Type B pancreatic cell (in vitro differentiated cells): ENCODE data around the gene BCAR1. TPM values are rescaled to one million over a fixed set of nuclear protein-coding genes. Genes with fewer than 3 reads are reported as not detected.

Experiments used
- DNase-seq: peaks from one replicate; pipeline ENCODE4 v3.0.0; 2021; ENCODE audit warnings: mixed read lengths; ENCODE audit not compliant: unreplicated experiment; ENCODE audit errors: extremely low spot score
- H3K27ac Mint-ChIP-seq: 2 replicates; pipeline ENCODE4 v1.8.0; 2021; ENCODE audit warnings: mild to moderate bottlenecking, mixed read lengths
- H3K27me3 Mint-ChIP-seq: 2 replicates; pipeline ENCODE4 v1.8.0; 2021; ENCODE audit warnings: mixed read lengths
- H3K36me3 Mint-ChIP-seq: 2 replicates; pipeline ENCODE4 v1.8.0; 2021; ENCODE audit warnings: mixed read lengths
- H3K4me1 Mint-ChIP-seq: one replicate; pipeline ENCODE4 v1.8.0; 2021; ENCODE audit warnings: mixed read lengths; ENCODE audit not compliant: unreplicated experiment
- H3K4me3 Mint-ChIP-seq: 2 replicates; pipeline ENCODE4 v1.8.0; 2021; ENCODE audit warnings: mild to moderate bottlenecking, mixed read lengths
- H3K9me3 Mint-ChIP-seq: 2 replicates; pipeline ENCODE4 v1.8.0; 2021; ENCODE audit warnings: mixed read lengths
- total RNA-seq: library from RNA; stranded (reverse); gene quantifications from 2 replicates; pipeline ENCODE4 v1.2.1, GENCODE V29; 2021; ENCODE audit warnings: low replicate concordance
- TF ChIP-seq, protein P1 (sequence below): fragments of 200-600 bp; sonication (generic); conservative IDR thresholded peaks from 2 replicates; pipeline ENCODE4 v1.5.0; 2021; ENCODE audit warnings: antibody characterized with exemption, mild to moderate bottlenecking

The BCAR1 gene
- total RNA-seq, 1 donor from 2014 or later: 73.0 TPM

DNA sequence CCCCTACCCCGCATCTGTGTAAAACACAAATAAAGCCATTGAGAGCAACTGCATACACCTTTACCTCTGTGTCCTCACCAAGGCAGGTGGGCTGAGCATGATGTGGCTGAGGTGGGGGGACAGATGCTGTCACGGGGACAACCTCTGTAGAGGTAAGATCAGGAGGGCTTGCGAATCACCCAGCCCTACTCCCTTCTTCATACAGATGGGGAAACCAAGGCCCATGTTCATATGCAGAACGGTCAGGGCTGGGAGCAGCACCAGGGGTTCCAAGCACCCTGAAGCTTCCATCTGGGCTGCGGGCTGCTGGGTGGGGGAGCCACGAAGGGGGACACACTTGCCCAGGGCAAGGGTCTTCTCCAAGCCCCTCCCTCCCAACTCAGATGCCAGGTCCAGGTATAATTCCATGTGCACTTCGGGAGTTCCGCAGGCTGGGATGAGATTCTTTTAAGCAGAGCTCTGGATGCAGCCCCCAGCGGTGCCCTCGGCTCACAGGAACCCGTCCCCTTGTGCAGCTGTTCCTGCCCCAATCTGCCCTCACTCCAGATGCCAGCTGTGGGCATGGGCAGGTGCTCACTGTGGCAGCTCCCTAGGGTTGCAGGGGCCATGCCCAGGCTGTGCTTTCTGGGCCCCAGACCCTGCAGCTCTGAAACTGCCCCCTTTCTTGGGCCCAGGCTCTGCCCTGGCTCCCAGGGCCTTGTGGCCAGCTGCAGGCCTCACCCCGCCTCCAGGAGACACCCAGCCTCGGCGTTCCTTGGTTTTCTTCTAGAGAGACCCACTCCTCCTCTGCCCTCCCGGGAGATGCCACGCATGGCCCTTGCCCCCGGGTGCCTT lies 23.1 kb downstream of the BCAR1 start:
- H3K4me1 Mint-ChIP-seq: no peaks in the 10 kb centered on the region
- H3K27ac Mint-ChIP-seq: no peak overlapping the region
- TF ChIP-seq, protein P1, sequence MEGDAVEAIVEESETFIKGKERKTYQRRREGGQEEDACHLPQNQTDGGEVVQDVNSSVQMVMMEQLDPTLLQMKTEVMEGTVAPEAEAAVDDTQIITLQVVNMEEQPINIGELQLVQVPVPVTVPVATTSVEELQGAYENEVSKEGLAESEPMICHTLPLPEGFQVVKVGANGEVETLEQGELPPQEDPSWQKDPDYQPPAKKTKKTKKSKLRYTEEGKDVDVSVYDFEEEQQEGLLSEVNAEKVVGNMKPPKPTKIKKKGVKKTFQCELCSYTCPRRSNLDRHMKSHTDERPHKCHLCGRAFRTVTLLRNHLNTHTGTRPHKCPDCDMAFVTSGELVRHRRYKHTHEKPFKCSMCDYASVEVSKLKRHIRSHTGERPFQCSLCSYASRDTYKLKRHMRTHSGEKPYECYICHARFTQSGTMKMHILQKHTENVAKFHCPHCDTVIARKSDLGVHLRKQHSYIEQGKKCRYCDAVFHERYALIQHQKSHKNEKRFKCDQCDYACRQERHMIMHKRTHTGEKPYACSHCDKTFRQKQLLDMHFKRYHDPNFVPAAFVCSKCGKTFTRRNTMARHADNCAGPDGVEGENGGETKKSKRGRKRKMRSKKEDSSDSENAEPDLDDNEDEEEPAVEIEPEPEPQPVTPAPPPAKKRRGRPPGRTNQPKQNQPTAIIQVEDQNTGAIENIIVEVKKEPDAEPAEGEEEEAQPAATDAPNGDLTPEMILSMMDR: no peak
- no peaks in the 10 kb centered on the region for H3K9me3 Mint-ChIP-seq
- H3K36me3 Mint-ChIP-seq: peaks cover 7% of the 10 kb centered on the region
- DNase-seq: no peak
- H3K27me3 Mint-ChIP-seq: no peaks in the 10 kb centered on the region
- no peak overlapping the region for H3K4me3 Mint-ChIP-seq

DNA sequence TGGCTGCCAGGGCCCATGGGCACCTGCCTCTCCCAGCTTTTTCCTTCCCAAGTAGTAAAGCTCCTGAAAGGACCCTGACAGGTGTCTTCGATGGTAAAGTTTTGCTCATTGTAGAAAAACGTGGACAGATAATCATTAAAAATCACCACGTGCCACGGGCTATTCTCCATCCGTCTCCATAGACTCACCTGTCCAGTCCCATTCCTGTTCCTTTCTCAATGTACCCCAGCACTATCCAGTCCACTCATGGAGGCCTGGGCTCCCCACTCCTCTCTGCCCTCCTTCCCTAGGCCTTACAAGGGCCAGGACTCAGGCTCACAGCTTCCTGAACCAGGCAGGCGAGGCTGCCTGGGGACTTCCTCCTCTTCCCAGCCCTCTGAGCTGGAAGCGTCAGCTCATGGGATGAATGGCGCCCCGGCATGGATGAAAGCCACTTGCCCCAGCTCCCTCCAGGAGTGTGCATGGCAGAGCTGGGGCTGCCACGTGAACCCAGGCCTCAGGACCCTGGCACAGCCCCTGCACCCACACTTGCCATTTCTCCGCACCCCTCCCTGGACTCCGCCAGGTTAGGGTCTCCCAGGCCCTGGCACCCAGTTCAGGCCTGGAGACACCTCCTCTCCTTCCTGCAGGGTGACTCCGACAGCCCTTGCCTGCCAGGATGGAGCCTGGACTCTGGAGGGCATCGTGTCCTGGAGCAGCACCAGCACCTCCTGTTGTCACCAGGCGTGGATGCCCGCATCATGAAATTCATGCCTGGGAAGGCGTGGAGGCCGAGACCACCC lies 23.9 kb downstream of the BCAR1 start:
- DNase-seq: no peak
- Mint-ChIP-seq H3K27me3 (no peaks in the 10 kb centered on the region), H3K4me3 (no peak overlapping the region), H3K4me1 (no peaks in the 10 kb centered on the region), H3K27ac (peak overlapping the region; percentile 69), H3K9me3 (no peaks in the 10 kb centered on the region), H3K36me3 (peaks cover 4% of the 10 kb centered on the region)
- TF ChIP-seq, protein P1: no peak

DNA sequence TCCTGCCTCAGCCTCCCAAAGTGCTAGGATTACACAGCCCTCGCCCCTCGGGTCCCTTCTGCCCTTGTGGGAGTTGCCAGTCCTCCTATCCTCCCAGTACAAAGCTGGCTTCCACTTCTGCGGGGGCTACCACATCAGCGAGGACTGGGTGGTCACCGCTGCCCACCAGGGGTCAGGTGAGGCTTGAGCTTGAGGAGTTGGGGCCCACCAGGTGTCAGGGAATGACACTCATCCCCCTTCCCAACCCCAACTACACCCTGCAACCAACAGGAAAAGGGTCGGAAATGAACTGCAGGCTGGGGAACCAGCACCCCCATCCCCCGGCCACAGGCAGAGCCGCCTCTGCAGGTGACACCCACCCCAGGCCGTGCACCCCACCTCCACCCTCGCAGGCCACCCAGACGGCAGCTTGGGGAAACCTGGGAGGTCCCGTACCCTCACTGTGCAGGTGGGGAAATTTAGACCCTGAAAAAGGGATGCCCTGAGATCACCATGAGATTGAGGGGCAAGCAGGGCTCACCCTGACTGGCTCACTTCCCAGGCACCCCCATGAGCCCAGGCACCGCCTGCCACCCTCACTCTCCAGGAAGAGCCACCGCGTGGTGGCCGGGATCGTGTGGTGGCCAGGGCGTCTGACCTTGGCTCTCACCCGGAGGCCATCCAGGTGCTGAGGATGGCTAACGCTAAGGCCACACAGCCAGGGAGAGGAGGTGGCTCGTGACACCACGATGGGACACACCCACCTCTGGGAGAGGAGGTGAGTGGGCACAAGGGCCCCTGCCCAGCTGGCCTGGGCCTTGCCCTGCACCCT lies 24.7 kb downstream of the BCAR1 start:
- TF ChIP-seq, protein P1: no peak
- Mint-ChIP-seq H3K4me3 (no peak overlapping the region), H3K4me1 (no peaks in the 10 kb centered on the region), H3K9me3 (no peaks in the 10 kb centered on the region), H3K27ac (no peak overlapping the region), H3K36me3 (peaks cover 4% of the 10 kb centered on the region), H3K27me3 (no peaks in the 10 kb centered on the region)
- peak; percentile 67 for DNase-seq

DNA sequence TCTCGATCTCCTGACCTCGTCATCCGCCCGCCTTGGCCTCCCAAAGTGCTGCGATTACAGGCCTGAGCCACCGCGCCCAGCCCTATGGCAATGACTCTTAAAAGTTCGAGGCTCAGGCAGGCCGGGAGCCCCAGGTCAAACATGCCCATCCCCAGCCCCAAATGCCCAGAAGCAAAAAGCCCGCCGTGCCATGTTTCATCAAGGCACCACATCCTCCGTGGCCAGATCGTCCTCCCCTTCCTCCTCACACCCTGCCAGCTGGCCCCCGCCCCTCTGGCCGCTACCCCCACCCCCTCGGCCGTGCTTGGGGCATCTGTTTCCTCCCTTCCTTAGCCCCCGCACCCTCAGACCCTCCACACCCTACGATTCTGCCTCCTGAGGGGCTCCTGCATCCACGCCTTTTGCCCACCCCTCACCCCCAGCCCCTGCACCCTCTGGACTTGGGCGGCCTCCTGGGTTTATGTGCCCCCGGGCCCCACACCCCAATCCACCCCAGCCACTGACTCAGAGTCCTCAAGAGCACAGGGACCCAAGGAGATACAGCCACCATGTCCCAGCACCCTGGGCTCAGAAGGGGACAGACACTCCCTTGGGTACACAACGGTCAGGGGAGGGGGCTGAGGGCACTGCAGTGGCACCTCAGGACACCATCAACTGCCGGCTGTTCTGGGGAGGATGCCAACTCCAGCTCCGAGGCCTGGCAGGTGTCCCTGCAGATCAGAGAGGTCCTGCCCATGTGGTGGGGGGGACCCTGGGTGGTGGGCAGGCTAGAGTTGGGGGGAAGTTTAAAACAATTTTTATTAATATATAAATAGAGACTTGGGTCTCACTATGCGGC lies 25.5 kb downstream of the BCAR1 start:
- DNase-seq: no peak
- no peak overlapping the region for H3K27ac Mint-ChIP-seq
- TF ChIP-seq, protein P1: no peak
- no peak overlapping the region for H3K4me3 Mint-ChIP-seq
- H3K9me3 Mint-ChIP-seq: no peaks in the 10 kb centered on the region
- H3K4me1 Mint-ChIP-seq: no peaks in the 10 kb centered on the region
- peaks cover 4% of the 10 kb centered on the region for H3K36me3 Mint-ChIP-seq
- no peaks in the 10 kb centered on the region for H3K27me3 Mint-ChIP-seq

DNA sequence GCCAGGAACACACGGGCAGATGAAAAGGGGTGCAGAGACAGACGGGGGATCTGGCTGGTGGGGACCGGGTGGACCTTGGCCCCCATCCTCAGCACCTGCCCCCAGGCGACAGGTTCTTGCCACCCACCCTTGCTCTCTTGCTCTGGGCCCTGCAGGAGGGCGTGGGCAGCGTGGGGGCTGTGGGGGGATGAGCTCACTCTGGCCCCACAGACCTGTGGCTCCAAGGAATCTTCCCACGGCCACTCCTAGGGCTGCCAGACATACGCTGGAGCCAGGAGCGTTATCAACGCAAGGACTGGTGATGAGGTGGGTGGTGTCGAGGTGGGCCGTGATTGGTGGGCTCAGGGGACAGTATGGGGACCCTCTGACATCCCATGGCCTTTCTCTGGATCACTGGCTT lies 26.3 kb downstream of the BCAR1 start:
- Mint-ChIP-seq H3K4me3 (no peak overlapping the region), H3K36me3 (no peaks in the 10 kb centered on the region), H3K4me1 (no peaks in the 10 kb centered on the region), H3K9me3 (no peaks in the 10 kb centered on the region), H3K27ac (no peak overlapping the region), H3K27me3 (no peaks in the 10 kb centered on the region)
- DNase-seq: no peak
- TF ChIP-seq, protein P1: no peak
